ENCODE data around the gene DEPDC7. TPM values are rescaled to one million over a fixed set of nuclear protein-coding genes. Genes with fewer than 3 reads are reported as not detected.

Gene DEPDC7
- total and polyA plus RNA-seq, 9 of the 15 experiments (the other 6 are each of a cell fraction or from before 2014, with no cell fraction given), result 5.4 to 19.9 (median 12.0) TPM

- TF ChIP-seq ATF3 (IDR thresholded peaks at IDR 0.05), result no peak
- 0 out of 2 replicates have a peak, but pooled peaks have one; percentile 46 for TF ChIP-seq ATF3 (CRISPR knock-in tag; conservative IDR thresholded peaks at IDR 0.05)
- no peak for TF ChIP-seq ATF1 (CRISPR knock-in tag; IDR thresholded peaks at IDR 0.05)
- peak; percentile 86 for TF ChIP-seq ATF1 (tag; IDR thresholded peaks at IDR 0.05)
- TF ChIP-seq FOSL1 (tag; conservative IDR thresholded peaks at IDR 0.05), result peak; percentile 57; the same call in 1 of the 2 replicates
- no peak for TF ChIP-seq WHSC1 (IDR thresholded peaks at IDR 0.05; ENCODE audit: low read length)
- peak; percentile 72 to 92 for TF ChIP-seq E2F6 (IDR thresholded peaks at IDR 0.05; ENCODE audit: borderline replicate concordance in 1 of 2, extremely low read depth in 1 of 2, insufficient read depth in 1 of 2, insufficient read length in 1 of 2, low read depth in 1 of 2, low read length in 1 of 2, poor library complexity in 1 of 2, severe bottlenecking in 1 of 2)
- TF ChIP-seq FOXP4 (CRISPR knock-in tag; IDR thresholded peaks at IDR 0.05; ENCODE audit: borderline replicate concordance), result no peak
- no peak for TF ChIP-seq CGGBP1 (CRISPR knock-in tag; IDR thresholded peaks at IDR 0.05)
- no peak for TF ChIP-seq SFPQ (IDR thresholded peaks at IDR 0.05; ENCODE audit: low read depth, low read length)
- TF ChIP-seq ATF6 (CRISPR knock-in tag; IDR thresholded peaks at IDR 0.05), result 0 out of 2 replicates have a peak, but pooled peaks have one; percentile 69
- peak; percentile 58 for TF ChIP-seq KDM5B (IDR thresholded peaks at IDR 0.05; ENCODE audit: insufficient replicate concordance, low read depth, low read length)
- TF ChIP-seq GMEB1 (CRISPR knock-in tag; IDR thresholded peaks at IDR 0.05), result peak; percentile 41
Observed at GRCh38 chr11:33039274-33040032, 23.8 kb downstream of the DEPDC7 start, which contains the start of gene TCP11L1 (continued).
